Measurements from ENCODE around the gene MYH13.

DNA sequence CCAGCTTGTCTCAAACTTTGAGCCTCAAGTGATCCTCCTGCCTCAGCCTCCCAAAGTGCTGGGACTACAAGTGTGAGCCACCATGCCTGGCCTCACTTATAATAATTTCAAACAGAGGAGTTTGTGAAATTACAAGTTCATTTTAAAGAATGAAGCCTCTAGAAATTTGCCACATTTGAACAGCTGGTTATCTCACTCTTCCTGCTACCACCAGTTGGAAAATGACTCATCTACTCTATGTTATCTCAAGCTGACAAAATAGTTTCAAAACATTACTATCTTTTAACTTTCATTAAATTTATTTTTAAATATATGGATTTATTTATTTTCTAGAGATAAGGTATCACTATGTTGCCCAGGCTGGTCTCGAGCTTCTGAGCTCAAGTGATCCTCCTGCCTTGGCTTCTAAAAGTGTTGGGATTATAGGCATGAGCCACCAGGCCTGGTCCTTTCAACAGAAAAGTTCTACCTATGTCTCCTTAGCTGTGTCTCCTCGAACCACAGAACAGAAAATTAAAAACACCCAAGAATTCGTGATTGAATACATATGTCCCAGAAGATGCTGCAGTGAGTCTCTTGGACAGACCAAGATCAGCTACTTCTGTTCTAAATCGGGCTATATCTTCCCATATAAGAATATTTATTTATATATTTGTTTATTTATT, 47.6 kb downstream of the MYH13 start:
- no peak for TF ChIP-seq POLR2A (IDR thresholded peaks at IDR 0.05; ENCODE audit: low read depth, low read length)
- no peak for TF ChIP-seq RELA (IDR thresholded peaks at IDR 0.05; ENCODE audit: borderline replicate concordance, partially characterized antibody)
- TF ChIP-seq, protein P1, sequence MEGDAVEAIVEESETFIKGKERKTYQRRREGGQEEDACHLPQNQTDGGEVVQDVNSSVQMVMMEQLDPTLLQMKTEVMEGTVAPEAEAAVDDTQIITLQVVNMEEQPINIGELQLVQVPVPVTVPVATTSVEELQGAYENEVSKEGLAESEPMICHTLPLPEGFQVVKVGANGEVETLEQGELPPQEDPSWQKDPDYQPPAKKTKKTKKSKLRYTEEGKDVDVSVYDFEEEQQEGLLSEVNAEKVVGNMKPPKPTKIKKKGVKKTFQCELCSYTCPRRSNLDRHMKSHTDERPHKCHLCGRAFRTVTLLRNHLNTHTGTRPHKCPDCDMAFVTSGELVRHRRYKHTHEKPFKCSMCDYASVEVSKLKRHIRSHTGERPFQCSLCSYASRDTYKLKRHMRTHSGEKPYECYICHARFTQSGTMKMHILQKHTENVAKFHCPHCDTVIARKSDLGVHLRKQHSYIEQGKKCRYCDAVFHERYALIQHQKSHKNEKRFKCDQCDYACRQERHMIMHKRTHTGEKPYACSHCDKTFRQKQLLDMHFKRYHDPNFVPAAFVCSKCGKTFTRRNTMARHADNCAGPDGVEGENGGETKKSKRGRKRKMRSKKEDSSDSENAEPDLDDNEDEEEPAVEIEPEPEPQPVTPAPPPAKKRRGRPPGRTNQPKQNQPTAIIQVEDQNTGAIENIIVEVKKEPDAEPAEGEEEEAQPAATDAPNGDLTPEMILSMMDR (IDR thresholded peaks at IDR 0.05 in 2 of 3, conservative IDR thresholded peaks at IDR 0.05 in 1 of 3; ENCODE audit: control insufficient read depth in 2 of 3, extremely low read depth in 1 of 3, insufficient read depth in 1 of 3, low read depth in 3 of 3, low read length in 3 of 3): no peak
- no peak for TF ChIP-seq NFIC (IDR thresholded peaks at IDR 0.05; ENCODE audit: low read depth, low read length)
- TF ChIP-seq, protein P2, sequence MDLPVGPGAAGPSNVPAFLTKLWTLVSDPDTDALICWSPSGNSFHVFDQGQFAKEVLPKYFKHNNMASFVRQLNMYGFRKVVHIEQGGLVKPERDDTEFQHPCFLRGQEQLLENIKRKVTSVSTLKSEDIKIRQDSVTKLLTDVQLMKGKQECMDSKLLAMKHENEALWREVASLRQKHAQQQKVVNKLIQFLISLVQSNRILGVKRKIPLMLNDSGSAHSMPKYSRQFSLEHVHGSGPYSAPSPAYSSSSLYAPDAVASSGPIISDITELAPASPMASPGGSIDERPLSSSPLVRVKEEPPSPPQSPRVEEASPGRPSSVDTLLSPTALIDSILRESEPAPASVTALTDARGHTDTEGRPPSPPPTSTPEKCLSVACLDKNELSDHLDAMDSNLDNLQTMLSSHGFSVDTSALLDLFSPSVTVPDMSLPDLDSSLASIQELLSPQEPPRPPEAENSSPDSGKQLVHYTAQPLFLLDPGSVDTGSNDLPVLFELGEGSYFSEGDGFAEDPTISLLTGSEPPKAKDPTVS (IDR thresholded peaks at IDR 0.05; ENCODE audit: low read depth, low read length): no peak
- TF ChIP-seq, protein P3, sequence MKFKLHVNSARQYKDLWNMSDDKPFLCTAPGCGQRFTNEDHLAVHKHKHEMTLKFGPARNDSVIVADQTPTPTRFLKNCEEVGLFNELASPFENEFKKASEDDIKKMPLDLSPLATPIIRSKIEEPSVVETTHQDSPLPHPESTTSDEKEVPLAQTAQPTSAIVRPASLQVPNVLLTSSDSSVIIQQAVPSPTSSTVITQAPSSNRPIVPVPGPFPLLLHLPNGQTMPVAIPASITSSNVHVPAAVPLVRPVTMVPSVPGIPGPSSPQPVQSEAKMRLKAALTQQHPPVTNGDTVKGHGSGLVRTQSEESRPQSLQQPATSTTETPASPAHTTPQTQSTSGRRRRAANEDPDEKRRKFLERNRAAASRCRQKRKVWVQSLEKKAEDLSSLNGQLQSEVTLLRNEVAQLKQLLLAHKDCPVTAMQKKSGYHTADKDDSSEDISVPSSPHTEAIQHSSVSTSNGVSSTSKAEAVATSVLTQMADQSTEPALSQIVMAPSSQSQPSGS (IDR thresholded peaks at IDR 0.05; ENCODE audit: low read length): no peak
- no peak for TF ChIP-seq SIN3A (IDR thresholded peaks at IDR 0.05; ENCODE audit: low read depth, low read length)
- no peak for TF ChIP-seq RAD21 (IDR thresholded peaks at IDR 0.05; ENCODE audit: insufficient read depth, low read depth, low read length)

All from GM12878 (cell line).